Left forelimb (tissue), 1 donor: ENCODE data around the gene RBKS.

Experiments
- DNase-seq: peaks from one replicate; pipeline ENCODE4 v3.0.0-alpha.2; 2018; ENCODE audit warnings: low spot score

RBKS gene

DNA sequence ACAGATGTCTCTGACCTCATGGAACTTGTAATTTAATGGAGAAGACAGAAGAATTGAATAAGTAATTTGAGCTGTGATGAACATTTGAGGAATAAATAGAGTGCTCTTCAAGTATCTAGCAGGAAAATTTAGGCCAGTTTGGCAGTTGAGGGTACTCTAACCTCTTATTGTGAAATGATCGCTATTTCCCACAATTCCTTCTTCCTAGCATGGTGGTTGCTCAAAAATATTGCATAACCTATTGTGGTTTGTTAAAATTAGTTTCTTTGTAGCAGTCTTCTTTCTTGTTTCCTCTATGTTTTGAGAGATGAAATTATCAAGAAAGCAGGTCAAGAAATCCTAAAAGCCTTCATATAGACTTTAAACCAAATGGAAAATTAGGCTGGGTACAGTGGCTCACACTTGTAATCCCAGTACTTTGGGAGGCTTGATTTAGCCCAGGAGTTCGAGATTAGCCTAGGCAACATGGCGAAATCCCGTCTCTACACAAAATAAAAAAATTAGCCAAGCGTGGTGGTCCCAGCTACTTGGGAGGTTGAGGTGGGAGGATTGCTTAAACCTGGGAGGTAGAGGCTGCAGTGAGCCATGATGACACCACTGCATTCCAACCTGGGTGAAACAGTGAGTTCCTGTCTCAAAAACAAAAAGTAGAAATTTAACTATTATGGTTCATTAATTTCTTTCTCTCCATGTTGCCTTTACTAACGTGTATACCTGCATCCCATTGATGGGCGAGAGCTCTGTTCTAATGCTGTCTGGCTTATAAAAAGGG, 58.7 kb downstream of the RBKS start:
- DNase-seq, result no peak

DNA sequence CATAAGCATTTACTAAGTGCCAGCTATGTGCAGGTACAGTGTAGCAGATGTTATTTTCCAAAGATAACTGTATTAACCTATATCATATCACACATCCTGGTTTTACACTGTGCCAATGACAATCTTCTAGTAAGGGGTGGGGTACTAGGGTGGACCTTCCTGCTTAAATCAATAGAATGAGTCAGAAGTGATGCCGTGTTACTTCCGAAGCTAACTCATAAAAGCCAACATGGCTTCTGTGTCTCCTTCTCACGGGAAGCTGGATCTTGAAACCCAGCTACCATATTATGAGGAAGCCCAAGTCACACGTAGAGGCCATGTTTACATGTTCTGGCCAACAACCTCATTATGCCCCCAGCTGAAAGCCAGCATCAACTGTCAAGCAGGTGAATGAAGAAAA, 59.5 kb downstream of the RBKS start:
- no peak for DNase-seq

DNA sequence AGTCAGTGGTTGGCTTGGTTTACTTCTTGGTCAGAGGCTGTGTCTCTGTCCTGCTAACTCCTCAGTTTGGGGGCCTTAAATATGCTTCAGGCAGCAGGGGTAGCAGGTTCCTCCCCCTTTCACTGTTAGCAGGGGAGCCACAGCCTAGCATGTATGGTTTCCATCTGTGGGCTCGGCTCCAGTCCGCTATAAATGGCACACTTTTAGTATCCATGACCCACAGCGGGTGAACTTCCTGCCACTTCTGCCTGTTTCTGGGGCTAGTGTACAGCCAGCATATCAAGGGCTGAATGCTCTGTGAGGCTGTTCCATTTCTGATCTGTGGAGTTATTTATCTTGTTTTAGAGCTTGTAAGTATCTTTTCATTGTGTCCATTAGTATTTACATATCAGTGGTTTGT, 60.4 kb downstream of the RBKS start:
- DNase-seq, result no peak

DNA sequence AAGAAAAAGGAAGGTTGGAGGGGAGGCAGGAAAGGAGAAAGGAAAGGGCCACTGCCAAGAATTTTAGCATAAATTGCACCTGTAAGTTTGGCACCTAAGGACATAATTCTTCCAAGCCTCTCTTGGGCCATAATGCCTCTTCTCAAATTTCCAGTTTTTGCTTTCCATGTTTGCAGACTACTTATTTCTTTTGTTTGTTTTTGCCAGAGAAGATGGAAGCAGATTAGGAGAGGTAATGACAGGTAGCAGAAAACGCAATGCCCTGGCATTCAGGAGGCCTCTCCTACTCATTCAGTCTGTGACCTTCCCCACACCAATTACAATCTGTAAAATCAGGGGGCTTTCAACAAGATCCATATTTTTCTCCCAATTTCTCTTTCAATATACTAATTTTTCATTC, 61.9 kb downstream of the RBKS start:
- no peak for DNase-seq

DNA sequence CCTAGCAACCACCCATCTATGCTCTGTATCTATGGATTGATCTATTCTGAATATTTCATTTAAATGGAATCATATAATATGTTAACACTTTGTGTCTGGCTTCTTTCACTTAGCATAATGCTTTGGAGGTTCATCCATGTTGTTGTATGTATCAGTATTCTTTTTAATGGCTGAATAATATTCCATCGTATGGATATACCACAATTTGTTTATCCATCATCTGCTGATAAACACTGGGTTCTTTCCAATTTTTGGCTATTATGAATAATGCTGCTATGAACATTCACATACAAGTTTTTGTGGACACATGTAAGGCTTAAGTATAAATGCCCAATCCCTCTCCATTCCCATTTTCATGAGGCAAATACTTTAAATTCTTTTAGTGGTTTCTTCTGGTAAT, 65.8 kb downstream of the RBKS start:
- DNase-seq, result no peak

DNA sequence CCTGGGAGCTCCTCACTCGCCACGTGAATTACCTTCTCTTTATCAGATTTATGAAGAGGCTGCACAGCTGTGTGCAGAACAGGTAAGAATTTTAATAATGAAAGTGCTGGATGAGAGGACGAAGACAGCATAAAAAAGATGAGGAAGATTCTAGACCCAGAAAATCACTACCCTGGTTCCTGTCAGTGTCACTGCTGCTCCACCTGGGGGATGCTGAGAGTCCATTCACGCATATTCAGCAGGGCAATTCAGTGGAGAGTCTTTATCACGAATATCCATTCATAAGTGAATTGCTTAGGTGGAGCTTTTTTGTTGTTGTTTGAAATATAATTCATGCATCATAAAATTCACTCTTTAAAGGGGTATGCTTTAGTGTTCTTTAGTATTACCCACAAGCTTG, 66.6 kb downstream of the RBKS start:
- DNase-seq, result no peak

DNA sequence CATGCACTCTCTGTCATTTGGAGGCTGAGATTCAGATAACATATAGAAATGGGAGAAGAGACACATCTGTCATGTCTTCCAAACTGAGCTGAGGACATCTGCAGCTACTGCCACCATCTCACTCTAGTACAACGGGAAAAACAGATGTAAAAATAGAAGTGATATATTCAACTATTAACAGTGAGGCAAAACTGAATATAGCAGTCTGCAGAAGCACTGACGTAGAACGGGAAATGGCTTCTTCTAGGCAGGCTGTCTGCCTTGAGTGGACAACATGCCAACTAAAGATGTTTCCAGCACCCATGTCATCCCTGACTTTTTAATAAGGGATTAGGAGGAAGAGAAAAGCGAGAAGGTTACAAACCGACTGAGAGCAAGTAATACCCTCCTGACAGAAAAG, 67.1 kb downstream of the RBKS start:
- no peak for DNase-seq

DNA sequence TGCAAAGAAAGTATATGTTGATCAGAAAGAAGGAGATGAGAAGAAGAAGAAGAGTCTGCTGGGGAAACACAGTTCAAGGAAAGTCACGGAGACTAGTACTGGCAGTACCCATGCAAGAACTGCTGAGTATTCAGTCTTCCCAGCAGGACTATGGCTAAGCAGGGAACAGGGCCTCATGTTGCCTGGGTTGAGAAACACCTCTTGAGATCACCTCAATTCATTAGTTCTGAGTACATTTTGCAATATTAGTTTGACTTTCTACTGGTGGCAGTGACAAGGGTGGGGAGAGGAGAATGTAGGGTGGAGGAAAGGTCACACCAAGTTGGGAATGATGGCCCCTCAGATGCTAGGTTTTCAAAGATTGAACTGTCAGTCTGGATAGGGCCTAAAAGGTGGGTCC, 68.1 kb downstream of the RBKS start:
- DNase-seq, result no peak

DNA sequence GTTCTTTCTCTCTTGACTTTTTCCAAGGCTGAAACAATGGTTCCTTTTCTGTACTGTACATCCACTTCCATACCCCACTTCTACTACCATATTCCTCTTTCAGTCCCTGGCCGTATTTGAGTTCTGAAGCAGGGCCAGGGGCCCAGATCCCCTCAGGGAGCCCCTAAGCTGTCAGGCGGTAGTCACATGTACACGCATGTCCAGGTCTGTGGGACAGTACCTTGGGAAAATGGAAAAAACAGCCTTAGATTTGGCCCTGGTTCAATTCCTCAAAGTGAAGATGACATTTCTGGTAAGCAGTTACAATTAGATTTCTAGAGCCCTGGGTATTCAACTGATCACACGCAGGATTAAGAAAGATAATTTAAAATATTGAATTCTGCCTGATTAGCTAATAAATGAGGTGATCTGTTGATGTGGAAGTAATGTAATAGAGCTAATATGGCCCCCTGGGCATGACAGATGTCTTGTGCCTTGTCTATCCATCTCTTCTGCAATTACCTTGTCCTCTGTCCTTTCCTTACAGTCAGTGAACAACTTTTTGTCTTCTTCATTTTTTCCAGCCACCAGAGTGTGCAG, 74.2 kb downstream of the RBKS start:
- no peak for DNase-seq

DNA sequence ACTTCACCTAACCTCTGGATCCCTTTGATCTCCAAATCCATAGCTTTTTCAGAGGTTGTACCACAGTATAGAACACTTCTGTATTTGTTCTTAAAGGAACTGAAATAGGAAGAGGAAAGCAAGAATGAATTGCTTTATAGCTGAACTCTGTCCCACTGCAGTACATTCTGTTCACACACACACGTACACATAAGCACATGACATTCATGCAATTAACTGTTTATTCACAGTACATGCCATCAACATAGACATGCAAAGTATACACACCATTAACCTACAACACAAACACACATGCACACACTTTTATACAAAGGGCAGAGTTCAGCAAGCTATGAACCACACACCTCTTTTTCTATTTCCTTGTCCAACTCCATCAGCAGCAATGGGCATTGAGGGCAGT, 75.4 kb downstream of the RBKS start:
- no peak for DNase-seq

DNA sequence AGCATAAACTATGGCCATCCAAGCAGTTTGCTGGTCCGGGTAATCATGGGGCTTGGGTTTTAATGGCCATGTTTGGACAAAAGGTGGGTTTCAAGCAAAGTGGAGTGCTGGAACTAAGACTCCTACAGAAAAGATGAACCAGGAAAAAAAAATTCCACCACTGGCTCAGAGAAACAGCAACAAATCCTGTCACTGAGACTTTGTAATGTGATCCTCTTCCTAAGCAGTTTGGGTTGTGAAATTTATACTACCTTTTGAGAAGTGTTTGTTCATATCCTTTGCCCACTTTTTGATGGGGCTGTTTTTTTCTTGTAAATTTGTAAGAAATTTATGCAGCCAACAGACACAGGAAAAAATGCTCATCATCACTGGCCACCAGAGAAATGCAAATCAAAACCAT, 78.4 kb downstream of the RBKS start:
- no peak for DNase-seq

DNA sequence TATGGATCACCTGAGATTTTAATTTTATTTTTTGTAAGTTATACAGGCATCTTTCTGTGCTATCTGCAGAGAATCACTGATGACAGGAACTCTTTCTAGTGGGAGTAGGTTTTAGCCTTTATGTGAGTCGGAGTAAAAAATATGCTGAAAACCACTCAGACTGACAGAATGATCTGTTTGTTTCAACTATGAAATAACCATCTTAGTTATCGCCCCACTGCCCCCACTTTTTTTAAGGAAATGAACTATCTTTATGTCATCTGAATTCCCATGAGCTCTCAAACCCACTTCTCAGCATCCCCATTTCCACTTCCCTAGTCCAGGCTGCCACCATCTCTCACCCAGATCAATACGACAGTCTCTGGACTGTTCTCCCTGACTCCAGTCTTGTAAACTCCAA, 79.7 kb downstream of the RBKS start:
- no peak for DNase-seq

DNA sequence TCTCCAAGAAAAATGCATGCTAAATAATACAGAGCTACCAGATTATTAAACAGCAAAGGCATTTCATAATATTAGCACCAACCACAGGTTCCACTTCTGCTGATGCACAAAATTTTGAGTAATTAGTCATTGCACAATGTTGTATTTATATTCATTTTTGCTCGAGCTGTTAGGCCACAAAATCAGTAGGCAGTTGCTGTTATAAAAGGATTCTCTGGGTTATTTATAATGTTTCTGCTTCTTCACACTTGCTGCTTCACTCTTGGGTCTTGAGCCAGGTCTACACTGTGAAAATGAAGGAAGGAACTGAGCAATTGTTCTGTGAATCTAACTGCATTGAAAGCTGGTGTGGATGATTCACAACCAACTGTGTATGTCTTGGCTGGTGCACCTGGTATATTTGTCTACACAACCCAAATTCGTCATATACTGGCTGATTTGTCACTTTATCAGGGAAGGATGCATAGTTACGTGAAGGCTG, 80.4 kb downstream of the RBKS start:
- no peak for DNase-seq

DNA sequence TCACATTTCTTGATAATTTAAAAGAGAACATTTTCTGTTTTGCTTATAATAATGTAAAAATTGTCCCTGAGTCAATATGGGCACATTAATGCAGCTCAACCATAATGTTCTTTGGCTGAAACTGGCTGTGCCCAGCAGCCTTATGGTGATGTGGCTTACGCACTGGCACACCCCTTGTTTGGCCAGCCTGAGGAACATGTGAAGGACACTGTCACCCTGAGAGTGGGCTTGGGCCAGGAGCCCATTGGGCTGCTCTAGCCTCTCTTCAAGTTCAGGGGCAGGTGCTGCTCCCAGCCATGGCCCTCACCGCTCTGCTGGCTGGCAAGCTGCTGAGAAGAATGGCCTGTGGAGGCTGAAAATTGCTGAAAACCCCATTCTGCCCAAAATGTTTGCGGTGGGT, 81.2 kb downstream of the RBKS start:
- no peak for DNase-seq

DNA sequence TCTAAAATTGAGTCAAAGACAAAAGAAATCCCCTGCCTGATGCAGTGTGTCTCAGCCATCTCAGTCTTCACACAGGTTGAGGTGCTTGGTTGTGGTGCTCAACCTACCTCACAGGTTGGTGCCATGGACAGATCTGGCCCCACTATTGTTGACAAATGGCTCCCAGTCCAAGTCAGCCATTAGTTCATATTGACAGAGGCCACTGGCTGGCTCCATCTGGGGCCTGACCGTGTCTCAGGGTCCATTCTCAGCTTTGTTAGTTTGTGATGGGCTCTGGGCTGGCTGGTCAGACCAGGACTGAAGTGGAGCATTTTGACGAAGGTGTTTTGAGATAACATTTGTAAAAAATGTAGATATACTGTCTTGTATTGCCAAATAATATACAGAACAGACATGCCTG, 81.8 kb downstream of the RBKS start:
- DNase-seq, result no peak

DNA sequence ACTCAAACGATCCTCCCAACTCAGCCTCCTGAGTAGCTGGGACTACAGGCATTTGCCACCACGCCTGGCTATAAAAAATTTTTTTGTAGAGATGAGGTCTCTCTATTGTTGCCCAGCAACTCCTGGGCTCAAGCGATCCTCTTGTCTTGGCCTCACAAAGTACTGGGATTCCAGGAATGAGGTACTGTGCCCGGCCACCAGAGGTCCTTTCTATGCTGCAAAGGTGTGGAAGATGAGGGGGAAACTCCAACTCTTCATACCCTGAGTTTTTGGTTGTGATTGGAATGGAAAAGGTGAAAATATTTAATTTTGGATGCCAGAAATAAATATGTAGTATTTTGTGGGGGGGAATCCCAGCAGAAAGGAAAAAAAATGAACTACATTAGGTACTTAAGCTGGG, 82.7 kb downstream of the RBKS start:
- DNase-seq, result no peak

DNA sequence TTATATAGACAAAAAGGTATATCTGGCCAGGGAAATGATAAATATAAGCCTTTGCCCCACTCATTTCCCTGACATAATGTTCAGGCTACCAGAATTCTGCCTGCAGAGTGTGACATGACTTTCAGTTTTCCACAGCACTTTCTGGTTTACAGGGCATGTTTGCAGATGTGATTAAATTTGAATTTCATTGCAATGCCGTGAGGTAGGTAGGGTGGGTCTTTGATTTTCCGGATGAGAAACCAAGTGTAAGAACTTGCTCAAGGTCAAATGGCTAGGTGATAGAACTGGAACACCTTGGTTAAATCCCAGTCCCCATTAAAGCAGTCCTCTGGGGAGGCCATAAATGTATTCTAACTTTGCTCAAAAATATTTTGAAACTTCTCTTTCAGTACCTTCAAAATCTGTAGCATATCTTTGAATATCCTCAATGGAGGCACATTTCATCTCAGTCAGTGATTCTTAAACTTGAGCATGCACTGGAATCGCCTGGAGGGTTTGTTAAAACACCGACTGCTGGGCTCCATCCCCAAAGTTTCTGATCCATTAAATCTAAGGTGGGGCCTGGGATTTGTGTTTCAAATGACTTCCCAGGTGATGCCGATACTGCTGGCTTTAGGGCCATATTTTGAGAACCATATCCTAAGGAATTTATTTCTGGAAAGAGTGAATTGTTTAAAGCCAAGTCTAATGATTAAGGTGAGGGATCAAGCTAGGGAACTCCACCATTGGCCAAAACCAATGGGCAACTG, 83.7 kb downstream of the RBKS start:
- DNase-seq, result no peak

DNA sequence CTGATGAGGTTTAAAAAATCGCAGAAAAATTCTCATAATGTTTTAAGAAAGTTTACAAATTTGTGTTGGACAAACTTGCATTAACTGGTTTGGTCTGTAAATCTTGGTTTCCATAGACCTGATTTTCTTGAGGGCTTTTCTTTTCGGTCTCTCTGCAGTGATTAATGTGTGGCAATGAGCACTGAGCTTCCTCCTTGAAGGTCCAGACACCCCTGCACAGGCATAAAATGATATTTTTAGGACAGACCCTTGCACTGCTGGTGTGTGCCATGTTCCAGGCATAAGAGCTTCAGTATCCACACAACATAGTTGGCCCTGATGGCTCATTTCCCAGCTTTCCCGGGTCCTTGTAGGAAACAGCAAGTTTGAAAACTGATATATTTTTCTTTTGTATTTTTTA, 85.0 kb downstream of the RBKS start:
- DNase-seq, result no peak

DNA sequence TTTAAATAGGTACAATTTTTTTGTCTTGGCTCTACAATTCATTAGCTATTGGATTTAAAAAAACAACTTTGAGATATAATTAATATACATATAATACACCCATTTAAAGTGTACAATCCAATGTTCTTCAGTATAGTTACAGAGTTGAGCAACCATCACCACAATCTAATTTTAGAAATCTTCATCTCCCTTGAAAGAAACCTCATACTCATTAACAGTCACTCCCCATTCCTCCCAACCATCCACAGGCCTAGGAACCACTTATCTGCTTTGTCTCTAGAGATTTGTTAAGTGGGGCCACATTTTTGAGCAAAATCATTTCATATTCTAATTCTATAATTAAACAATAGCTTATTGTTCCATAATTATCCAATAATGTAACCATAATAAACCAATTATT, 86.0 kb downstream of the RBKS start:
- no peak for DNase-seq

DNA sequence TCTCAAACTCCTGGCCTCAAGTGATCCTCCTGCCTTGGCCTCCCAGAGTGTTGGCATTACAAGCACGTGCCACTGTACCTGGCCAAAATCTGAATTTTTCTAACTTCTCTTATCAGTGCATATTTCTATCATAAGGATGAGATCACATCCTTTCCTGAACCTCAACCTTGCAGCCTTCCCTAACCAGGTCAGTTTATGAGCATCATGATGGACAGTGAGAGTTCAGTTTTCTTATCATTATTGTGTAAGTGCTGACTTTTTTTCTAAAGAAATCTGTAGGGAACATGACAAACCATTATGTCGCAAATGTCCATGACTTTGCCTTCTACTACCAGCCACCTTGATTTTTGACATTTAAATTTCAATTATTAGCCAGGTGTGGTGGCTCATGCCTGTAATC, 87.1 kb downstream of the RBKS start:
- no peak for DNase-seq

DNA sequence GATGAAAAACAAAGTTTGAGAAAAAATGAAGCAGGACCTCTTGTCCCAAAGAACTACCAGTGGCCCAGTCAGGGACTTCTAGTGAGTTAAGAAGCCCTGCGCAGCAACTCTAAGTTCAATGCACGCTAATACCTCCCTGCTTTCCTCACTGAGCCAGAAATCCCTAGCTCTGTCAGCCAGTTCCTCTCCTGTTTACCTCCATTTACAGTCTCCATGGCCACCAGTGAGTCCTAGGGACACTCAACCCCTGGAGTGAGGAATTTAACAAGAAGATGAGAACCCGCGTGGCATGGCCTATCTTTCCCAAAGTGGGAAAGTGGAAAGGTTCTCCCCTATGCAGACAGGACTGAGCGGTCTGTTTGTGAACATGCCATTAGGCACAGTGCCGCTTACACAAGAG, 87.6 kb downstream of the RBKS start:
- no peak for DNase-seq

DNA sequence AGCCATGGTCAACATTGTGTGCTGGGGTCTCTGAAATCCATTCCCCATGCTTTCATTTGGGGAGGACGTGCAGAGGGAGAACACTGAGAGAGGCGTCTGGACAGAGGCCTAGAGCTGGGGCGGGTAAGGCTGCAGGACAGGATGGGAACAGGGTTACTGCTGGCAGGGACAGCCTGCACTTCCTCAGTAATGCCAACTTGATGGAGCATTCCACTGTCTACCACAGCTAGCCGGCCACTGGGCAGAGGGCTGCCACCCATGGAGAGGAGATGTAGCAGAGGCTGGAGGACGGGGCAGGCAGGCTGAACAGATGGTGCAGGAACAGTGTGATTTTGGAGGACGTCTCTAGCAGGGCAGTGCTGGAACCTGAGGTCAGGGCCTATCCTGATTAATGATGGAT, 89.3 kb downstream of the RBKS start:
- DNase-seq, result no peak

DNA sequence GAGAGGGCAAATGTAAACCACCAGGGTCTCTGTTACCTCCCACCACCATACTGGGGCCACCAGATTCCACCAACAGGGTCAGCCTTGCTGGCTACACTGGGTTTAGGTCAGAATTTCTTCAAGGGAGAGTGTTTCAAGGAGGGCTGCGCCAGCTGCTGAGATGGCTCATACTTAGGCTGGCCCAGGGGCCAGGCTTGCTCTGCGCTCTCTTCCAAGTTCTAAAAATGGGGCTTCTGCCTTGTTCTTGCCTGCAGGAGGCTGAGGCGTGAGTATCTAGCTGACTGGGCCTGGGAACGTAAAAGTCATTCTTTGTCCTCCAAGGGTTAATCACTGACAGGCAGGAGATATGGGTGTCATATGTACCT, 90.6 kb downstream of the RBKS start:
- DNase-seq, result no peak
